ENCODE results near the gene ADAMTSL5. TPM values are rescaled to one million over a fixed set of nuclear protein-coding genes. Genes with fewer than 3 reads are reported as not detected.
"Not testable (repeated sequence)": the region's sequence is repeated elsewhere in the genome, so short reads cannot be mapped to it uniquely, and the experiment has no call there.

ADAMTSL5 gene
- total RNA-seq, 2 experiments from 2014 or later, result 4.2 to 5.4 TPM

- ChIA-PET POLR2A (no interaction called here), CTCF (no interaction called here)
- DNase-seq, result no peak
- no peak overlapping the region for H3K4me3 Mint-ChIP-seq
- peaks cover 16% of the 10 kb centered on the region for H3K4me1 Mint-ChIP-seq
- H3K27me3 Mint-ChIP-seq, result no peaks in the 10 kb centered on the region
- H3K9me3 Mint-ChIP-seq, result no peaks in the 10 kb centered on the region
- H3K36me3 Mint-ChIP-seq (ENCODE audit: low read depth), result peaks cover 3% of the 10 kb centered on the region
- no peak overlapping the region for H3K27ac Mint-ChIP-seq
Measured at GRCh38 chr19:1482361-1483130, 30.3 kb downstream of the ADAMTSL5 start.

GRCh38 chr19:1481893-1482360 lies 30.9 kb downstream of the ADAMTSL5 start:
- Mint-ChIP-seq H3K9me3 (no peaks in the 10 kb centered on the region), H3K36me3 (ENCODE audit: low read depth) (peaks cover 3% of the 10 kb centered on the region), H3K4me3 (no peak overlapping the region), H3K27me3 (no peaks in the 10 kb centered on the region), H3K27ac (no peak overlapping the region), H3K4me1 (peaks cover 21% of the 10 kb centered on the region)
- ChIA-PET POLR2A (no interaction called here), CTCF (no interaction called here)
- no peak for DNase-seq

DNA sequence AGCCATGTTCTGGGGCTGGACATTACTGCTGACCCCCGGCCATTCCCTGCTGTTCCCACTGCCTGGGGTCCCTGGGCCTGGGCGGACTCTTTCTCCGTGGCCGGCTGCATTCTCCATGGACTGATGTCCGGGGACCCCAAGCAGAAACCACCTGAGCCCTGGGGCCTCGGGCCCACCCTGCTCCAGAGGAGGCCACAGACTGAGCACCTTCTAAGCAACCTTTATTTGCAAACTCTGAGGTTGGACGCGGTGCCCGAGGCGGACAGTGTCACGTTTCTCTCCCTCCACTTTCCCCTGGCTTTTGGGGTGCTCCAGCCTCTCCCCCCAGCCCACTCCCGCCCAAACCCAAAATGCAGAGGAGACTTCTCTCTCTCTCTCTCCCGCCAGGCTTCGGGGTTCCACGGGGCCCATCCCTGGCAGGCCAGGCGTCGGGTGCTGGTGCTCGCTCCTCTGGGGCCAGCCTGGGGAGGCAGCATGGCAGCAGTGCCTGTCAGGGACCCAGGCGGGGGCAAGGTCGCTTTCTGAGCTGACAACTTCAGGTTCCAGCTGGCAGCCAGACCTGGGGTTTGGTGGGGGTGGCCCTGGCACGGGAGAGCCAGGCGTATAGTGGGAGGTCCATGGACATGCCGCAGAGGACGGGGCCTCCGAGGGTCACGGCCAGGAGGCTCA lies 31.5 kb downstream of the ADAMTSL5 start:
- Mint-ChIP-seq H3K4me1 (peaks cover 22% of the 10 kb centered on the region), H3K27me3 (no peaks in the 10 kb centered on the region), H3K36me3 (ENCODE audit: low read depth) (peaks cover 3% of the 10 kb centered on the region), H3K27ac (no peak overlapping the region), H3K4me3 (no peak overlapping the region), H3K9me3 (no peaks in the 10 kb centered on the region)
- CTCF ChIA-PET, result interaction anchor here (0.9 kb wide), 1 partner anchor 9 kb away, joined by 3 read pairs; the partner anchor contains the start of gene REEP6
- POLR2A ChIA-PET, result no interaction called here
- DNase-seq, result no peak

DNA sequence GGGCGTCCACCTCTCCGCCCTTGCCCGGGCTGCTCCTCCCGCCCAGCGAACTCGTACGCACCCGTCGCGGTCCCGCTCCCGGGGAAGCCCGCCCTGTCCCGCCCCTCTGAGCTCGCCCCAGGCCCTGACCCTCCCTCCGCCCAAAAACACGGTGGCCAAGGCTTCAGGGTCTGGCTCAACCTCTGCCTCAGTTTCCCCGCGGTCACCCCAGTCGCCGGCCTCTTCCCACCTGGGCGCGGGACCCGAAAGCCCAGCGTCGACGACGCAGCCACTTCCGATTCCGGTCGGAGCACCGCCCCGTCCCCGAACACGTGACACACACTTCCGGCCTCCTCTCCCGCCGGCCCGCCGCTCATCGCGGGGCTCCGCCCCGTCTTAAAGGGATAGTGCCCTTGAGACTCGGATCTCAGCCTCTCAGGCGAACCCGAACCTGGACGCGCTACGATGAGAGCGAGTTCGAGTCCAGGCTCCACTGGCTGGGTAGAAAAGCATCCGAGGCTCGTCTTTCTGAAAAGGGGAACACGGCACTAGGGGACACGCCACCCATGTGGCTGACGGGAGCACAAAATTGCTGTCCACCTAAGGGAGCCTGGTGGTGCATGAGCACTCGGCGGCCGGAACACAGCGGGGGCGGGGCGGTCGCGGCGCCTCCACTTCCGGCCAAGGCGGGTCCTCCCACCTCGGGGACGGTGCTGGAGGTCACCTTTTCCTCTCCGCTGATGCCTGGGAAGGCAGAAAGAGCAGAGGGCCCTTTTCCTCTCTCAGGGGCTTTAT lies 33.7 kb downstream of the ADAMTSL5 start, which contains the start of gene C19orf25:
TSS of gene C19orf25 (minus strand) at position 282 of the 774 bp plus-strand sequence. CDS start 312 bp downstream, outside the sequence.
- CTCF ChIA-PET, result no interaction called here
- DNase-seq, result peak; percentile 95
- Mint-ChIP-seq H3K36me3 (ENCODE audit: low read depth) (peaks cover 3% of the 10 kb centered on the region), H3K9me3 (no peaks in the 10 kb centered on the region), H3K4me1 (peaks cover 22% of the 10 kb centered on the region), H3K27me3 (no peaks in the 10 kb centered on the region), H3K4me3 (peak within 1 kb of the TSS; percentile 99), H3K27ac (peak within 1 kb of the TSS; percentile 97)
- POLR2A ChIA-PET, result interaction anchor here (0.6 kb wide), 1 partner anchor 35 kb away, joined by 5 read pairs; no protein-coding TSS in a partner anchor

DNA sequence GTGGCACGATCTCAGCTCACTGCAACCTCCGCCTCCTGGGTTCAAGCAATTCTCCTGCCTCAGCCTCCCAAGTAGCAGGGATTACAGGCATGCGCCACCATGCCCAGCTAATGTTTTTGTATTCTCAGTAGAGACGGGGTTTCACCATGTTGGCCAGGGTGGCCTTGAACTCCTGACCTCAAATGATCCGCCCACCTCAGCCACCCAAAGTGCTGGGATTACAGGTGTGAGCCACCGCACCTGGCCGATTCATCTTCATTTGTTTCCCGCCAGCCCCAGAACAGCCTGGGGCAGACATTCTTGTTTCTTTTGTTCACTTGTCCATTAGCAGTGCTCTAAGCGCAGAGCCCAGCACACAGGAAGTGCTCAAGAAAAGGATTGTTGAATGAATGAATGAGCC lies 35.8 kb downstream of the ADAMTSL5 start:
- H3K36me3 Mint-ChIP-seq (ENCODE audit: low read depth); DNase-seq; POLR2A ChIA-PET; H3K9me3 Mint-ChIP-seq; H3K27ac Mint-ChIP-seq; H3K27me3 Mint-ChIP-seq: not testable (repeated sequence)
- CTCF ChIA-PET, result interaction anchor here (0.6 to 1.1 kb wide), 5 partner anchors 8 to 943 kb away, joined by 3 to 4 read pairs (median 3); no protein-coding TSS in a partner anchor
- Mint-ChIP-seq H3K4me1 (peaks cover 27% of the 10 kb centered on the region), H3K4me3 (peak overlapping the region; percentile 51)

GRCh38 chr19:1475751-1476437 lies 36.9 kb downstream of the ADAMTSL5 start:
- ChIA-PET CTCF (interaction anchor here (0.6 to 0.9 kb wide), 2 partner anchors 197 to 616 kb away, joined by 3 to 6 read pairs; no protein-coding TSS in a partner anchor), POLR2A (no interaction called here)
- DNase-seq, result no peak
- H3K9me3 Mint-ChIP-seq, result no peaks in the 10 kb centered on the region
- H3K27me3 Mint-ChIP-seq, result peaks cover 6% of the 10 kb centered on the region
- H3K4me3 Mint-ChIP-seq, result no peak overlapping the region
- H3K4me1 Mint-ChIP-seq, result peaks cover 31% of the 10 kb centered on the region
- peaks cover 3% of the 10 kb centered on the region for H3K36me3 Mint-ChIP-seq (ENCODE audit: low read depth)
- no peak overlapping the region for H3K27ac Mint-ChIP-seq

- Mint-ChIP-seq H3K9me3 (no peaks in the 10 kb centered on the region), H3K27ac (no peak overlapping the region), H3K4me3 (no peak overlapping the region), H3K36me3 (ENCODE audit: low read depth) (peaks cover 3% of the 10 kb centered on the region), H3K27me3 (peaks cover 10% of the 10 kb centered on the region), H3K4me1 (peaks cover 34% of the 10 kb centered on the region)
- DNase-seq, result no peak
- ChIA-PET POLR2A (no interaction called here), CTCF (interaction anchor here (0.9 kb wide), 2 partner anchors 31 to 198 kb away, joined by 3 read pairs; no protein-coding TSS in a partner anchor)
Measured at GRCh38 chr19:1474765-1475351, 38.0 kb downstream of the ADAMTSL5 start.

DNA sequence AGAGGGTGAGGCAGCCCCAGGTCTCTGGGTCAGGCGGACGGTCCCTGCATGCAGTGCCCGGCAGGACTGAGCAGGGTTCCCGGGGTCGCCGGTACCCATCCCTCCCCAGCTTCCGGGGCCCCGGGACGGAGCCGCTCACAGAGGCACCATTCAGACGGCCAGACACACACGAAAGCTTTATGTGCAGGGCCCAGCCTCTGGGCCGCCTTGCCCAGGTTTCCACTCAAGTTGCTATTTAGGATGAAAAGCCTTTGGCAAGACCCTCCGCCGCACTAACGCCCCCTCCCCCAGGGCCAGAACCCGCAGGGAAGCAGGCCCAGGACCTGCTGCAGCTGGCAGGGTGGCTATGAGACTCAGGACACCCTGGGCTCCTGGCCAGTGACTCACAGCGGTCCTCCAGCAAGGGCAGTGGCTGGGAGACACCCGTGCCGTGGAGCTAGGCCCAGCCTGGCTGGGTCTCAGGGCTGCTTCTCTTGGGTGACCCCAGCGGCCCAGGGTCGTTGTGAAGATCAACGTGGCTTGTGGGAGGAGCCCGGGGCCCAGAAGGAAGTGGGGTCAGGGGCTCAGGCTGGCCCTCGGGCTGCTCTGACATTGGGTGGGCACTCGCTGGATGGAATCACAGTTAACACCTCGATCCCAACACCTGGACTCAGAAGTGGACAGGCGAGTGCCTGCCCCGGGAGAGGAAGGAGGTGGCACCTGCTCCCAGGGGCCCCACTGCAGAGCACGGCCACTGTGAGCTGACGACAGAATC lies 38.6 kb downstream of the ADAMTSL5 start:
- no peak for DNase-seq
- Mint-ChIP-seq H3K27ac (no peak overlapping the region), H3K4me3 (no peak overlapping the region), H3K9me3 (no peaks in the 10 kb centered on the region), H3K36me3 (ENCODE audit: low read depth) (peaks cover 3% of the 10 kb centered on the region), H3K27me3 (peaks cover 10% of the 10 kb centered on the region), H3K4me1 (peaks cover 29% of the 10 kb centered on the region)
- ChIA-PET CTCF (interaction anchor here (0.8 to 0.9 kb wide), 2 partner anchors 18 to 30 kb away, joined by 3 read pairs; no protein-coding TSS in a partner anchor), POLR2A (no interaction called here)

DNA sequence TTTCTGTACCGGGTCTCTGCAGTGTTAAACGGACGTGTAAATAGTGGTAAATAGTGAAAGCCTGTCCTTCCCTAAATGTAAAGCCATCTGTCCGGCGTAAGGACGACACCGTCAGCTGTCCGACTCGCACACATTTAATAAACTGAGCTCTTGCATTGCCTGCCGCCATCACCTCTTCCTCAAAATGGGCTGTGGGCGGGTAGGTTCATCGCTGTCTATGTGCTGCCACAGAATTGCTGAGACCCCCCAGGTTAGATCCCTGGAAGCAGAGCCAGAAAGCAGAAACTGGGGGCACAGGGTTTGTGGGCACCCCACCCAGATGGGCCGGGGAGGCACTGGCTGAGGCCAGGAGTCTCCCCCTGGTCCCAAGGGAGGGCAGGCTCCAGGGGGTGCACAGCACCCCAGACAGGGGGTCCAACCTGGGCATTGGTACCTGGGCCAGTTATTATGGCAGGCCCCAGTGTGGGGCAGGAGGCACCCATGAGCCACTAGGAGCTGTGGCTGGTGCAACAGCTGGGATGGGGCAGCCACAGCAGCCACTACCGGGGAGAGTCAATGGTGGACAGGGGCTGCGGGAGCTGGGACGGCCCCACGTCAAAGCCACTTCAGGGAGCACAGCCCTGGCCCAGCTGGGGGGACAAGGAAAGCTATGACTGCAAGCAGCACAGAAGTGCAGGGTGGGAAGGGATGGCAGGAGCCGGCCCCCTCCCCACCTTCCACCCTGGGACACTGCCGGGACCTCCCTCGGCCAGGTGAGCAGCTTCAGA lies 39.6 kb downstream of the ADAMTSL5 start:
- H3K4me3 Mint-ChIP-seq, result no peak overlapping the region
- no peak for DNase-seq
- H3K27ac Mint-ChIP-seq, result no peak overlapping the region
- H3K36me3 Mint-ChIP-seq (ENCODE audit: low read depth), result no peaks in the 10 kb centered on the region
- POLR2A ChIA-PET, result no interaction called here
- H3K9me3 Mint-ChIP-seq, result no peaks in the 10 kb centered on the region
- H3K27me3 Mint-ChIP-seq, result peaks cover 12% of the 10 kb centered on the region
- CTCF ChIA-PET, result interaction anchor here (0.8 to 1.7 kb wide), 2 partner anchors 17 to 273 kb away, joined by 3 read pairs; no protein-coding TSS in a partner anchor
- H3K4me1 Mint-ChIP-seq, result peaks cover 26% of the 10 kb centered on the region

GRCh38 chr19:1472231-1473084 lies 40.4 kb downstream of the ADAMTSL5 start:
- CTCF ChIA-PET, result interaction anchor here (1.3 to 1.7 kb wide), 3 partner anchors 14 to 274 kb away, joined by 3 to 4 read pairs (median 3); partner anchors contain the start of gene REEP6
- H3K4me3 Mint-ChIP-seq, result no peak overlapping the region
- no peak overlapping the region for H3K27ac Mint-ChIP-seq
- POLR2A ChIA-PET, result no interaction called here
- peaks cover 12% of the 10 kb centered on the region for H3K27me3 Mint-ChIP-seq
- H3K9me3 Mint-ChIP-seq, result no peaks in the 10 kb centered on the region
- peaks cover 19% of the 10 kb centered on the region for H3K4me1 Mint-ChIP-seq
- H3K36me3 Mint-ChIP-seq (ENCODE audit: low read depth), result no peaks in the 10 kb centered on the region
- no peak for DNase-seq

Data from activated CD4-positive, alpha-beta T cell treated with anti-CD3 and anti-CD28 coated beads, Interleukin-2, amount 10 ng/mL, durations not matched to agents 7 days and 5 days (primary cell).